Activated CD4-positive, alpha-beta memory T cell treated with anti-CD3 and anti-CD28 coated beads, Interleukin-2, amount 10 ng/mL, durations not matched to agents 7 days and 5 days (primary cell): Measurements from ENCODE around the gene BMP4. TPM values are rescaled to one million over a fixed set of nuclear protein-coding genes. Genes with fewer than 3 reads are reported as not detected.

Experiments used
- CTCF ChIA-PET: fragments of 350-600 bp; sonication (Branson Sonifier 250); formaldehyde crosslinking; loops from one replicate; lab custom pipeline; 2021; ENCODE audit warnings: antibody characterized with exemption, inconsistent platforms; lab: Charles Lee
- POLR2A ChIA-PET: fragments of 350-600 bp; sonication (Branson Sonifier 250); formaldehyde crosslinking; loops from one replicate; lab custom pipeline; 2021; ENCODE audit warnings: antibody characterized with exemption; lab: Charles Lee
- DNase-seq: peaks from one replicate; pipeline ENCODE4 v3.0.0-alpha.2; 2020
- H3K27ac Mint-ChIP-seq: one replicate; pipeline ENCODE4 v1.8.0; 2021; ENCODE audit warnings: mild to moderate bottlenecking, mixed read lengths
- H3K27me3 Mint-ChIP-seq: one replicate; pipeline ENCODE4 v1.8.0; 2021; ENCODE audit warnings: mixed read lengths
- H3K36me3 Mint-ChIP-seq: one replicate; pipeline ENCODE4 v1.8.0; 2021; ENCODE audit warnings: low read depth, mixed read lengths
- H3K4me1 Mint-ChIP-seq: one replicate; pipeline ENCODE4 v1.8.0; 2021; ENCODE audit warnings: mixed read lengths
- H3K4me3 Mint-ChIP-seq: one replicate; pipeline ENCODE4 v1.8.0; 2021; ENCODE audit warnings: mild to moderate bottlenecking, mixed read lengths
- H3K9me3 Mint-ChIP-seq: one replicate; pipeline ENCODE4 v1.8.0; 2021; ENCODE audit warnings: mixed read lengths
- total RNA-seq, 2 experiments: library from RNA; stranded (reverse); gene quantifications; one replicate each; pipeline ENCODE4 v1.2.3, GENCODE V29; 2021

BMP4 gene
- total RNA-seq, 2 experiments from 2014 or later = 0.58 to 0.83 TPM

DNA sequence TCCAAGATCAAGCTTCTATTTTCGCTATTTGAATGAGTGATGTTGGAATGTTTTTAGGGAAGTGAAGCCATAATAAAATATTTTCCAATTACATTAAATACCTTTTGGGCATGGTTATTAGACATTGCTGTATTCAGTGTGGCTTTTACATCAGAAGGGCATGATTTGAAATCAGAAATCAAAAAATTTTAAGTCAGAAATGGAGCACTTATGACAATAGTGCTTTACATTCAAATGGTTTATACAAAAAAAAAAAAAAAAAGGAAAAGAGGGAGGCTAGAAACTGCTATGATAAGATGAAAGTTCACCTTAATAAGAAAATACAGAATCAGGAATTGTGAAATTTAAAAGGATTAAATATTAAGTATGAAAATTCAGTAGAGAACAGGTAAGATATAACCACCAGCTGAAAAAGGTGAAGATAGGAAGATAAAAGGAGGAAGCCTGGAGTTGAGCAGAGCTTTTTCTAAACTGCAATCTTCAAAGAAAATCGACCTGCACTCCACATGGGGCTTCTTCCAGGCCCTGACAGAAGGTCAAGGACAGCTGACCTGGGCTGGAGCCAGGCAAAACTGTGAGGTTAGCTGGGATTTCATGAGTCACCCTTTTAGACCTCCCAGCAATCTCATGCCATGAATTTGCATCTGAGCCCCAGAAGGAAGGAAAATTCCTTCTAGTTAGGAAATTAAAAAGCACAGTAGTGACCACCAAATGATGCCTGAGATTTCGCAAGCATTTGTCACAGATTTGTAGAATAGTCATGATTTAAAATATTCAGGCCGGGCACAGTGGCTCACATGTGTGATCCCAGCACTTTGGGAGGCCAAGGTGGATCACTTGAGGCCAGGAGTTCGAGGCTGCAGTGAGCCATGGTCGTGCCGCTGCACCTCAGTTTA is 23.4 kb upstream of the BMP4 start:
- Mint-ChIP-seq H3K27ac (no peak overlapping the region), H3K36me3 (no peaks in the 10 kb centered on the region), H3K4me1 (no peaks in the 10 kb centered on the region), H3K4me3 (no peak overlapping the region), H3K27me3 (no peaks in the 10 kb centered on the region), H3K9me3 (peaks cover 9% of the 10 kb centered on the region)
- ChIA-PET POLR2A (no interaction called here), CTCF (no interaction called here)
- no peak for DNase-seq

GRCh38 chr14:53979113-53979681 is 22.6 kb upstream of the BMP4 start:
- Mint-ChIP-seq H3K27me3 (no peaks in the 10 kb centered on the region), H3K36me3 (no peaks in the 10 kb centered on the region), H3K4me1 (no peaks in the 10 kb centered on the region), H3K27ac (no peak overlapping the region), H3K4me3 (no peak overlapping the region), H3K9me3 (peaks cover 4% of the 10 kb centered on the region)
- no peak for DNase-seq
- POLR2A ChIA-PET = no interaction called here
- CTCF ChIA-PET = no interaction called here

DNA sequence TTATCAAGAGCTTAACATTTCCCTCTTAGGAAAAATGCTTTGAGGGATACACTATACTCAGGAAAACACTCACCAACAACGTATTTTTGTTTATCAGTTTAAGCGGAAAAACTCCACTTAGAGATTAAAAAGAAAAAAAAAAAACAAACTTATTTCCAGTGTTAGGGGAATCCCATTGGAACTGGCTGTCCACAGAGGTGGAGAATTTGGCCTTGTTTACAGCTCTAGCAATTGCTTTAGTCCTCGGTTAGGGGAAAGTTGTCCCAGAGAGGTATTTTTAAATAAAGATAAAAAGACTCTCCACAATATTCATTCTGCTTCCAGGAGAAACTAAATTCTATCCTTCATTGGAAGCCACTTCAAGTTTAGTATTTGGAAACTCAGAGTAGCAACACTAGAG is 21.6 kb upstream of the BMP4 start:
- H3K4me3 Mint-ChIP-seq = no peak overlapping the region
- no peaks in the 10 kb centered on the region for H3K4me1 Mint-ChIP-seq
- H3K9me3 Mint-ChIP-seq = no peaks in the 10 kb centered on the region
- ChIA-PET POLR2A (no interaction called here), CTCF (no interaction called here)
- no peak for DNase-seq
- no peak overlapping the region for H3K27ac Mint-ChIP-seq
- H3K27me3 Mint-ChIP-seq = no peaks in the 10 kb centered on the region
- no peaks in the 10 kb centered on the region for H3K36me3 Mint-ChIP-seq

DNA sequence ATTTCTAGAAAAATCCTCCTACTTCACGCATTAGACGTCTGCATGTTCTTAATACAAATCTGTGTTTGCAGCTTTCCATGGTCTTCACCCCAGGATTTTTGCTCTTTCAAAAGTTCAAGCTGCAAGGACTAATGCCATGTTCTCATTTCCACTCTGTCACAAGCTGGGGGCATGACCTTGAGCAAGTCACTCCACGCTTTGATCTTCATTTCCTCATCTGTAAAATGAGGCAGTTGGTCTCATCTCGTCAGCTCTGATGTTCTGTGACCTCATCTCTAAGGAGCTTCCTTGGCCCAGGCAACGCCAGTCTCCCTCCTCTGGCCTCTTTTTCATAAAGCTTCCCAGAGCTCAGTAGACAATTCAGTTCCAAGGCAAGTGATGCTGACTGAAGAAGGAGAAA is 18.8 kb upstream of the BMP4 start:
- H3K9me3 Mint-ChIP-seq = no peaks in the 10 kb centered on the region
- no peaks in the 10 kb centered on the region for H3K27me3 Mint-ChIP-seq
- DNase-seq = no peak
- POLR2A ChIA-PET = no interaction called here
- CTCF ChIA-PET = no interaction called here
- H3K4me3 Mint-ChIP-seq = no peak overlapping the region
- H3K36me3 Mint-ChIP-seq = no peaks in the 10 kb centered on the region
- no peak overlapping the region for H3K27ac Mint-ChIP-seq
- no peaks in the 10 kb centered on the region for H3K4me1 Mint-ChIP-seq

GRCh38 chr14:53971521-53971920 is 14.9 kb upstream of the BMP4 start:
- Mint-ChIP-seq H3K27ac (no peak overlapping the region), H3K4me1 (no peaks in the 10 kb centered on the region), H3K4me3 (no peak overlapping the region), H3K9me3 (no peaks in the 10 kb centered on the region), H3K36me3 (no peaks in the 10 kb centered on the region), H3K27me3 (peaks cover 2% of the 10 kb centered on the region)
- CTCF ChIA-PET = no interaction called here
- POLR2A ChIA-PET = no interaction called here
- no peak for DNase-seq

DNA sequence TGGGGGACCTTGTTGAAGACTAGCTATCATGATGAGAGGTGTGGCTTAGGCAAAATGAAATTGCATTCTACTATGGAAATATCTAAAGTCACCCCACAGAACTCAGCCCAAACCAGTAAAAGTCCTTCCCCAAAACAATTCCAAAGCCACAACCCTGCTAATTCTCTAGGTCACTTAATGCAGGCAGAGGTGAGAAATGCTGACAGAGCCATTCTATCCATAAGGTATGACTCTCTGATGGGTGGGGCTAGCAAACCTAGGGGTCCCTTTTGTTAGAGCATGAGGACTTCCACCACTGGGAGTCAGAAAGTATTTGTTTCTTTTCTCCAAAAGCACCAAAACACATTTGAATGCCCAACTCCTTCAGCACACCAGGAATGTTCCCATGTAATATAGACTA is 12.7 kb upstream of the BMP4 start:
- ChIA-PET POLR2A (no interaction called here), CTCF (interaction anchor here (1.0 kb wide), 1 partner anchor 18 kb away, joined by 3 read pairs; no protein-coding TSS in a partner anchor)
- H3K36me3 Mint-ChIP-seq = no peaks in the 10 kb centered on the region
- no peaks in the 10 kb centered on the region for H3K4me1 Mint-ChIP-seq
- peaks cover 11% of the 10 kb centered on the region for H3K27me3 Mint-ChIP-seq
- no peak overlapping the region for H3K27ac Mint-ChIP-seq
- no peak overlapping the region for H3K4me3 Mint-ChIP-seq
- no peaks in the 10 kb centered on the region for H3K9me3 Mint-ChIP-seq
- DNase-seq = no peak

GRCh38 chr14:53968726-53969125 is 12.1 kb upstream of the BMP4 start:
- DNase-seq = no peak
- H3K9me3 Mint-ChIP-seq = no peaks in the 10 kb centered on the region
- no peaks in the 10 kb centered on the region for H3K36me3 Mint-ChIP-seq
- H3K4me3 Mint-ChIP-seq = no peak overlapping the region
- POLR2A ChIA-PET = no interaction called here
- CTCF ChIA-PET = interaction anchor here (0.7 to 1.0 kb wide), 2 partner anchors 18 to 41 kb away, joined by 3 read pairs; no protein-coding TSS in a partner anchor
- peaks cover 17% of the 10 kb centered on the region for H3K27me3 Mint-ChIP-seq
- H3K27ac Mint-ChIP-seq = no peak overlapping the region
- no peaks in the 10 kb centered on the region for H3K4me1 Mint-ChIP-seq

DNA sequence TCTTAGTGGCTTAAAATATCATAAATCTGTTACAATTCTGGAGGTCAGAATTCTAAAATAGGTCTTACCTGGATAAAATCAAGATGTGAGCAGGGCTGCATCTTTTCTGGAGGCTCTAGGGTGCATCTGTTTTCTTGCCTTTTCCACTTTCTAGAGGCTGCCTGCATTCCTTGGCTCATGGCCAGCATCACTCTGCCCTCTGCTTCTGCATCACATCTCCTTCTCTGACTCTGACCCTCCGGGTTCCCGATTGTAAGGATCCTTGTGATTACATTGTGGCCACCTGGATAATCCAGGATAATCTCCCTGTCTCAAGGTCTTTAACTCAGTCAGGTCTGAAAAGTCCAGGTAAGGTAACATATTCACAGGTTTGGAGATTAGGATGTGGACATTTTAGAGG is 11.0 kb upstream of the BMP4 start:
- peaks cover 3% of the 10 kb centered on the region for H3K4me1 Mint-ChIP-seq
- CTCF ChIA-PET = no interaction called here
- H3K27me3 Mint-ChIP-seq = peaks cover 28% of the 10 kb centered on the region
- POLR2A ChIA-PET = no interaction called here
- peaks cover 2% of the 10 kb centered on the region for H3K36me3 Mint-ChIP-seq
- H3K4me3 Mint-ChIP-seq = no peak overlapping the region
- no peak for DNase-seq
- no peaks in the 10 kb centered on the region for H3K9me3 Mint-ChIP-seq
- H3K27ac Mint-ChIP-seq = no peak overlapping the region

- no peaks in the 10 kb centered on the region for H3K9me3 Mint-ChIP-seq
- peaks cover 2% of the 10 kb centered on the region for H3K36me3 Mint-ChIP-seq
- H3K4me1 Mint-ChIP-seq = peaks cover 3% of the 10 kb centered on the region
- DNase-seq = no peak
- H3K4me3 Mint-ChIP-seq = no peak overlapping the region
- H3K27me3 Mint-ChIP-seq = peaks cover 45% of the 10 kb centered on the region
- POLR2A ChIA-PET = no interaction called here
- no peak overlapping the region for H3K27ac Mint-ChIP-seq
- CTCF ChIA-PET = interaction anchor here (1.3 kb wide), 1 partner anchor 34 kb away, joined by 4 read pairs; no protein-coding TSS in a partner anchor
Measured at GRCh38 chr14:53964249-53964648, 7.6 kb upstream of the BMP4 start.

DNA sequence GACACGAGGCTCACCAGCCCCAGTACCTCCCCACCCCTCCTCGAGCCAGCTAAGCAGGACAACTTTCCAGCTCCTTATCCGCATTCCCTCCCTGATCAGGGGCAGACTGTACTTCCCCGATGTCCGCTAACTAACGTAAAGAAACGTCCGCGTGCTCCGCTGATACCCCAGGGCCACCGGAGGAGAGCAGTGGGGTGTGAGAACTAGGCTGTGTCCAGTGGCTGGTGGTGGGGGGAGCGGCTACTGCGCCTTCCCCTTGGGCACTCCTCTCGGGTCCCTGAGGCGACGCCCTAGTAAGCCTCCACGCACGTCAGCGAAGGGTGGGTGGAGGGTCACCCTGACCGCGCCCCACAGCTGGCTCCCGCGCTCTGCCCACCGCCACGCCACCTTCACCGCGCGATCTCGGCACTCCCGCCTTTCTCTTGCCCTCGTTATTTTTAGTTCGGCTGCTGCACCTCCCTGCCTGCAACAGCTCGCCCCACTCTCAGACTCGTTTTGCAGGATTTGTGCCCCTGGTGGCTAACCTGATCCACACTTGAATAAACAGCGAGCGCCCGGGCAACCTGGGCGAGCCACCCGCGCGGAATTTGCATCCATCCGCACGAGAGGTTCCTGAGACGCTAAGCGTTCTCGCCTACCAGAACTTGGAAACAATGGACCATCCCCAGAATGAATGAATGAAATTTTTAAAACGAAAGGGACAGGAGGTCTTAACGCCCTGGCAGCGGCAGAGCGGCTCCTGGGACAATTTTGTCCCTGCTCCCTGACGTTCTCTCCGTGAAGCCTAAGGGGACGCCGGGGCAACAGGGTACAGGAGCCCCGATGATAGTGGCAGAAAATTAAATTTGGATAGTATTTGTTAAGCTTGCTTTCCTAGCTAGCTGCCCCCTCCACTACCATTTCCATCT is 6.9 kb upstream of the BMP4 start:
- no peak overlapping the region for H3K27ac Mint-ChIP-seq
- POLR2A ChIA-PET = no interaction called here
- CTCF ChIA-PET = interaction anchor here (1.3 kb wide), 1 partner anchor 34 kb away, joined by 4 read pairs; no protein-coding TSS in a partner anchor
- peaks cover 2% of the 10 kb centered on the region for H3K36me3 Mint-ChIP-seq
- H3K4me3 Mint-ChIP-seq = no peak overlapping the region
- H3K27me3 Mint-ChIP-seq = peaks cover 52% of the 10 kb centered on the region
- no peak for DNase-seq
- H3K4me1 Mint-ChIP-seq = peaks cover 3% of the 10 kb centered on the region
- H3K9me3 Mint-ChIP-seq = no peaks in the 10 kb centered on the region

DNA sequence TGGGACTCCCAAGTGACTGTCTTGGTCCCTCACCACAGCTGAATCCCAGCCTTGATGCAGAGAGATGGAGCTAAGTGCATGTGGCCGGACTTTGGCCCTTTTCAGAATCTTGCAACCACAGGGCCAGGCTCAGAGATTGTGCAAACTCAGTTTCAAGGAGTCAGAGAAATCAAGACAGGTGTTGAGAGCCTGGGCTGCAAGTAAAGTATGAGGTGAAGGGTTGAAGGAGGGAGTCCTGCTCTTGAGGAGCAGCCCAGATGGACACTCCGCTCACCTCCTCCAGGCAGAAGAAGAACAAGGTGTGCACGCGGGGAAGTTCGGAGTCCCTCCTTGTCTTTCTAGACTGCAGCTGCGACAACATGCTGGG is 6.3 kb upstream of the BMP4 start:
- POLR2A ChIA-PET = no interaction called here
- H3K9me3 Mint-ChIP-seq = no peaks in the 10 kb centered on the region

GRCh38 chr14:53958628-53959027 is 2.0 kb upstream of the BMP4 start:
- Mint-ChIP-seq H3K27me3 (peaks cover 72% of the 10 kb centered on the region), H3K4me3 (no peak overlapping the region), H3K27ac (no peak overlapping the region), H3K4me1 (peaks cover 32% of the 10 kb centered on the region), H3K9me3 (no peaks in the 10 kb centered on the region), H3K36me3 (peaks cover 2% of the 10 kb centered on the region)
- ChIA-PET POLR2A (no interaction called here), CTCF (no interaction called here)
- DNase-seq = no peak

More for the DNA sequence above, 6.3 kb upstream of the BMP4 start:
- peaks cover 54% of the 10 kb centered on the region for H3K27me3 Mint-ChIP-seq
- no peak overlapping the region for H3K27ac Mint-ChIP-seq
- no peak for DNase-seq
- H3K4me1 Mint-ChIP-seq = peaks cover 3% of the 10 kb centered on the region
- no peak overlapping the region for H3K4me3 Mint-ChIP-seq
- peaks cover 2% of the 10 kb centered on the region for H3K36me3 Mint-ChIP-seq
- CTCF ChIA-PET = no interaction called here

DNA sequence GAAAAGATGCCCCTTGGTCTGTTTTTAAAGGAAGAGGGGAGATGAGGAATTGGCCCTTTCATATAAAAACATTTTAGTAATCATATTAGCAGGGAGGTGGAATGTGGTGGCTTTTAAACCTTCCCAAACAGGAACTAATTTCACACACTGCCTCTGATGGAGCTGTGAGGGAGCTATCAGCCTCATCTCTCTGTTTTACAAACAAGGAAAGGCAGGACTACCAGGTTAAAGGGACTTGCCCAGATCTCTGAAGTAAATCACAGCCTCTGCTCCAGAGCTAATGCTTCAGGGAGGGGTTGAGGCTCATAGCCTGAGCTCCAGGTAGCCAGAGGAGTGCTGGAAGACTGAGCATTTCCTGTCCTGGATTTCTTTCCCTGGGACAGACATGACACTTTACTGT is 1.1 kb upstream of the BMP4 start:
- ChIA-PET POLR2A (no interaction called here), CTCF (no interaction called here)
- Mint-ChIP-seq H3K27me3 (peaks cover 71% of the 10 kb centered on the region), H3K36me3 (no peaks in the 10 kb centered on the region), H3K27ac (no peak overlapping the region), H3K4me1 (peaks cover 35% of the 10 kb centered on the region), H3K4me3 (no peak overlapping the region), H3K9me3 (no peaks in the 10 kb centered on the region)
- DNase-seq = no peak
